GM19043 (cell line): ENCODE data around the gene DRG2.

Source experiments
- ATAC-seq: cut with Tn5 transposase; IDR thresholded peaks from one replicate; pipeline ENCODE4 v1.9.1; 2021; ENCODE audit warnings: low read depth; ENCODE audit not compliant: unreplicated experiment

DRG2 gene

DNA sequence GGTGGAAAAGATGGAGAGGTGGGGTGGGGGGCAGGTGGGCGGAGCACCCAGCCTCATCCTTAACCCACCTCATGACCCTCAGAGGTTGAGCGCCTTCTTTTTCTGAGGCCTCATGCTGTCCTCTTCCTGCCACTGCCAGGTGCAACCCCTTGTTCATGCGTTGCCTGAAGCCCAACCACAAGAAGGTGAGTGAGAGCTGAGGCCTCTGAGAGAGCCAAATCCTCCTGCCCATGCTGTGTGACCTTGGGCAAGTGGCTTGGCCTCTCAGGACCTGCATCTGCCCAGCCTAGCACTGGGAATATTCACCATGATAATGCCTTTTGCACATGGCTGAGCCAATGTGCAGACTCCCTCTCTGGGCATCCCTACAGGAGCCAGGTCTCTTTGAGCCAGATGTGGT, 52.9 kb downstream of the DRG2 start:
- ATAC-seq, result no peak

DNA sequence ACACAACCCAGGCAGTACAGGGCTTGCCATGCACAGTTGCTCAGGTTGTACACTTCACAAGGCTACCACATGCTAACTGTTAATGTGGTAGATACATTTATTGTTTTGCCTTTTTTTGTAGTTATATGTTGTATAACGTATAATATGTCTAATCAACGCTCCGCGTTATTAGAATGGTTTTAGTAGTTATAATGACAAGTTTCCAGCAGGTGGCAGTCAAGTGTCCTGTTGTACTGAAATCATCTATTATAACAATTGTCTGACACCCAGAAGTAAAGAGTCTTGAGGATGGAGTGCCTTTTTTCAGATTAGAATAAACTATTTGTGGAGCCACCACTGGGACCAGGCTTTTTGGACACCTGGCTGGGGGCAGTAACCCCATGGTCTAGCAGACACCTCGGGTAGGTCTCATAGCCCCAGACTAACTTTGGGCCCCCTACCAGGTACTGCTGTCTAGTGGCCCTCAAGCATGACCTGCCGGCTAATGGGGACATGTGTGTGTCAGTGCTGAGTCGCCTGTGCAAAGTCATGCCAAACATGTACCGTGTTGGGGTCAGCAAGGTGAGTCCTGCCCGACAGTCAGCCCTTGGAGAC, 53.6 kb downstream of the DRG2 start:
- no peak for ATAC-seq

DNA sequence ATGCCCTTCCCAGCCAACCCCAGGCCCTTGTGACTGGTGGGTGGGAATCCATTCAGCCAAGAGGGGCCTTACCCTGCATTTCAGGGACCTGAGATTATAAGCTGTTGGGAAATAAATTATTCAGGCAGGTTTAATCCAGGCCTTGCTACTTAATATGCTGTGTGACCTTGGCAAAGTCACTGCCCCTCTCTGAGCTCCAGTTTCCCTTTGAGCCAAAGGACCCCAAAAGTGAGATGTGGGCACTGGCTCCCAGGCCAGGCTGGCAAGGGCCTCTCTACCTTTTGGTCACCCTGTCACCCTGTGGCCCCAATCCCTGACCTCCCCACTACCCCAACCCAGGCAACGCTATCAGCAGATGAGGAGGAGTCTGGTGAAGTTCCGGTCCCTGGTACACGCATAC, 54.7 kb downstream of the DRG2 start:
- ATAC-seq, result no peak

- ATAC-seq, result no peak
These were observed 55.5 kb downstream of the DRG2 start for GRCh38 chr17:18143044-18143936.

DNA sequence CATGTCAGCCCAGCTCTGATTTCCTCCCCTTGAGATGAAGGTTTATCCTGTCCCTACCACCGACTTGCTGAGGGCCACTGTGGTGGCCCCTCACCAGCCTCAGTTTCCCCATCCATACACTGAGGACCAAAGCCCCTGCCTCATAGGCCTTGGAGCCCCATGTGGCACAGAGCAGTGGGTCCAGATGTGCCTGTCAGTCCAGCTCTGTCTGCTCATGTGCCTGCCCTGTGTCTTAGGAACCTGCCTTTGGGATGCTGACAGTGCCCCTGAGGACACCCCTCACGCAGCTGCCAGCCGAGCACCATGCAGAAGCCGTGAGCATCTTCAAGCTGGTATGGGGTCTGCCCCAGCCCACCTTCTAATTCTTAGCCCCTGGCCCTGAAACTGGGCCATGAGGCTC, 56.5 kb downstream of the DRG2 start:
- ATAC-seq, result no peak

GRCh38 chr17:18144855-18145254, 57.1 kb downstream of the DRG2 start:
- no peak for ATAC-seq

DNA sequence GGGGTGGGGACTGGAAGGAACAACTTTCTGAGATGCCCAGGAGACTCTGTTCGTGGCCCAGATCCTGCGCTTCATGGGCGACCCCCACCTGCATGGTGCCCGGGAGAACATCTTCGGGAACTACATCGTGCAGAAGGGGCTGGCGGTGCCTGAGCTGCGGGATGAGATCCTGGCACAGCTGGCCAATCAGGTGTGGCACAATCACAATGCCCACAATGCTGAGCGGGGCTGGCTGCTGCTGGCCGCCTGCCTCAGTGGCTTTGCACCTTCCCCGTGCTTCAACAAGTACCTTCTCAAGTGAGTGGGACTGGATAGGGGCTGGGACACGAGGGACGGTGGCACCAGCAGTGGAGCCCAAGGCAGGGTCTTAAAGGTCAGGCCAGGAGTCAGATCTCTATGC, 58.1 kb downstream of the DRG2 start:
- ATAC-seq, result no peak

GRCh38 chr17:18146259-18146658, 58.5 kb downstream of the DRG2 start:
- no peak for ATAC-seq

DNA sequence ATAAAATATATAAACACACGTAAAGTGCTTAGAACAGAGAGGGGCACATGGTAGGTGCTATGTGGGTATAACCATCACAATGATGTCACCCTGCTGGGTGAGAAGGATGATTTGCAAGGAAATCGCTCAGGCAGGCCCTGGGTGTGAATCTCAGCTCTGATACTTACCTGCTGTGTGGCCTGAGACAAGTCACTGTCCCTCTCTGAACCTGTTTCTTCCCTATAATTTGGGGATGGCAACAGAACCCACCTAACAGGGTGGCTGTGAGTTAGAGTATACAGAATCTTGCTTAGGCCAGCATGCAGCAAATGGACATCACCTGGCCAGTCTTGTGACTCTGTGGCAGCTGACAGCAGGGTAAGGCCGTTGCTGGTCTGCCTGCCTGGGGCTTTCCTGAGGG, 59.2 kb downstream of the DRG2 start:
- no peak for ATAC-seq

DNA sequence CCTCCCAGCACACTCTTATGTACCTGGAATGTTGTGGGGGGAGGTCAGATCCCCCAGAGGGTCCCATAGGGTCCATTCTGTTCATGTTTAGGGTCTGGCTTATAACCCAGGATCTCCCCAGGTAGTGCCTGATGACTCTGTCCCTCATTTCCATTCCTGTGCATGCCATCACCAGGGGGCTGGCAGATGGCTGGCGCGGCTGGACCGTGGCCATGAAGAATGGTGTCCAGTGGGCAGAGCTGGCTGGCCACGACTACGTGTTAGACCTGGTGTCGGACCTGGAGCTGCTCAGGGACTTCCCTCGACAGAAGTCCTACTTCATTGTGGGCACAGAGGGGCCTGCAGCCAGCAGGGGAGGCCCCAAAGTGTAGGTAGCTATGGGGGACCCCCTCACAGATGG, 60.8 kb downstream of the DRG2 start:
- no peak for ATAC-seq

- no peak for ATAC-seq
These were observed 63.5 kb downstream of the DRG2 start for GRCh38 chr17:18151290-18151689.

DNA sequence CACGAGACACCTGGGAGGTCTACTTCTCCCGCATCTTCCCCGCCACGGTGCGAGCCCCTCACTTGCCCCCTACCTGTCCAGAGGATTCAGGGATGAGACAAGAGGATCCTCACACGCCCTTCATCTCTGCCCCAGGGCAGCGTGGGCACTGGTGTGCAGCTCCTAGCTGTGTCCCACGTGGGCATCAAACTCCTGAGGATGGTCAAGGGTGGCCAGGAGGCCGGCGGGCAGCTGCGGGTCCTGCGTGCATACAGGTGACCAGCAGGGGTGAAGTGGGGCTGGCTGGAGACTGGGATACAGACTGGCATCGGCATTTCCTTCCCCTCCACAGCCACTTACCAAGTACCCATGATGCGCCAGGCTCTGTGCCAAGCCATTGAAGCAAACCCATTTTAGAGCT, 67.4 kb downstream of the DRG2 start:
- ATAC-seq, result no peak

DNA sequence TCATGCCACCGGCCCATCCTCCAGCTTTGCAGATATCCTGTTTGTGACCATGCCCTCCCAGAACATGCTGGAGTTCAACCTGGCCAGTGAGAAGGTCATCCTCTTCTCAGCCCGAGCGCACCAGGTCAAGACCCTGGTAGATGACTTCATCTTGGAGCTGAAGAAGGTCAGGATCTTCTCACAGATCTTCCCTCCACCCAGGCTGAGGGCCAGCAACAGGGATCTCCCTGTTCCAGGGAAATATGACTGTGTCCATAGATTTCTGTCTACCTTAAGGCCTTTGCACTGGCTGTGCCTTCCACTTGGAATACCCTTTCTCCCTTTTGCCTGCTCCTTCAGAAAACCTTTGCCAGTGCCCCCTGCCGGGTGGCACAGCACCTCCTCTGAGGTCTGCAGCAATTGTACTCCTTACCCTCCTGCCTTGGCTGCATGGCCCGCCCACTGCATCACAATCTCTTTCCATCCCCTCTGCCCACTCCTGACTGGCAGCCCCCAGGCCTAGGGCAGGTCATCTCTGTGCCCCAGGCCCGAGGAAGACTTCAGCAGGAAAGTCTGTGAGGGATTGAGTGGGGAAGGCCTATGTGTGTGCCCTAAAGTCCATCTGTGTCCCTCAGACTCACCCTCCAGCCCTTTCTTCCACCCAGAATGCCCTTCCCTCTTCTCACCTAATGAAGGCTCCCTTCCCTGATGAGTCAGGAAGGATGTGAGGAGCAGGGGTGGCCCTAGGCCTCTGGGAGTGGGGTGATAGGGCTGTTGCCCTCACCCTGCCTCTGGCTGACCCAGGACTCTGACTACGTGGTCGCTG, 68.6 kb downstream of the DRG2 start:
- no peak for ATAC-seq

- ATAC-seq, result no peak
These were observed 69.2 kb downstream of the DRG2 start for GRCh38 chr17:18156976-18157280.
